Activated CD8-positive, alpha-beta memory T cell treated with anti-CD3 and anti-CD28 coated beads, Interleukin-2, amount 50 U/mL, for 1 hour (primary cell): ENCODE data around the gene ITPR2.
"Not testable (repeated sequence)": the region's sequence is repeated elsewhere in the genome, so short reads cannot be mapped to it uniquely, and the experiment has no call there.

Source experiments
- DNase-seq: peaks from one replicate; pipeline ENCODE4 v3.0.0-alpha.2; 2020; ENCODE audit errors: extremely low read depth

The ITPR2 gene

GRCh38 chr12:26786865-26787514 lies 46.0 kb downstream of the ITPR2 start:
- no peak for DNase-seq

DNA sequence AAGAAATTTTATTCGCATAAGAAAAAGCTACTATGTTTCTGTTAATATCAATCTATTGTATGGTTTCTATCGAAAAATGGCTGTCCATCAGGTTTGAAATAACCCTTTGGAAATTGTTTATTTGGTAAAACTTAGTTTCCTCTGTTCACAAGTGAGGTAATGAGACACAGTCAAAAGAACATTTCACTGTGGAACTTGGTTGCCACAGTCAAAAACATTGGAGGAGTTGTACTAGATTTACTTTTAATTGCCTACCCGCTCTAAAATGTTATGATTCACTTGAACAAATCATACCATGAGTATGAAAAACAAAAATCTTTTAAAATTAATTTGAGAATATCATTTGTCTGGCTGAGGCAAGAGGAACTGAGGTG lies 46.5 kb downstream of the ITPR2 start:
- no peak for DNase-seq

GRCh38 chr12:26783816-26784379 lies 49.1 kb downstream of the ITPR2 start:
- not testable (repeated sequence) for DNase-seq

DNA sequence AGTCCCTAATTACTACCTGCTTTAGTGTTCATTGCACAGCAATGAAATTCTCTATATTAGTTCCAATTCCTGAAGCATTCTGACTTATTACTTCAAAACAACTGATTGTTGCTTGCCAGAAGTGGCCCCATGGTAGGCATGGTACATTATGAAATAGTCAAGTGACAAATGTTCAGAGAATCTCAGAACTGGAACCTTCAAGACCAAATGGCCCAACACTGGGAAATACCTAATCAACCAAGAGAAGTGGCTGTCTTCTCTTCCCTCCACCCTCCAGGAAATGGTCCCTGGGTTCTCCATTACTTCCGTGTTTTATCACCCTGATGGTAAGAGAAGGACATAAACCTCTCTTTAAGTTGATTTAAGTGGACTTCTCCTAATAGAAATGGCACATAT lies 49.9 kb downstream of the ITPR2 start:
- no peak for DNase-seq

- no peak for DNase-seq
Observed at GRCh38 chr12:26782372-26783130, 50.4 kb downstream of the ITPR2 start.

GRCh38 chr12:26780656-26781055 lies 52.3 kb downstream of the ITPR2 start:
- not testable (repeated sequence) for DNase-seq

- not testable (repeated sequence) for DNase-seq
Observed at GRCh38 chr12:26778173-26778775, 54.7 kb downstream of the ITPR2 start.

- DNase-seq: no peak
Observed at GRCh38 chr12:26777236-26777635, 55.8 kb downstream of the ITPR2 start.

DNA sequence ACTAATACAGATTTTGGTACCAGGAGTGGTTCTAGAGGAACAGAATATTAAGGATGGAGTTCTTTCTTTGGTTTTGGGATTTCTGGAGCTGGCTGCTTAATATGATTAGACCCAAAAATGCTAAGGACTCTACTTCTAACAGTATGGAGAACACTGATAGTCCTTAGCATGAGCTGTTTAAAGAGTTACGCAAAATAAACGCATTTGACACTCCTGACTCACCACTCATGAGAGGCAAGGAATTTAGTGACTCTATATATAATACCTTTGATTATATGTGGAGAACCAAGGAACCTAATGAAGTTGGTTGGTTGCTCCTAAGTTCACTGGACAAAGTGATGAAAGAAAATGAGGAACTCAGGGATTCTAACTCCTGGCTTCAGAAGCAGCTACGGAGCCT lies 57.0 kb downstream of the ITPR2 start:
- DNase-seq: not testable (repeated sequence)

GRCh38 chr12:26773313-26774104 lies 59.5 kb downstream of the ITPR2 start:
- no peak for DNase-seq

DNA sequence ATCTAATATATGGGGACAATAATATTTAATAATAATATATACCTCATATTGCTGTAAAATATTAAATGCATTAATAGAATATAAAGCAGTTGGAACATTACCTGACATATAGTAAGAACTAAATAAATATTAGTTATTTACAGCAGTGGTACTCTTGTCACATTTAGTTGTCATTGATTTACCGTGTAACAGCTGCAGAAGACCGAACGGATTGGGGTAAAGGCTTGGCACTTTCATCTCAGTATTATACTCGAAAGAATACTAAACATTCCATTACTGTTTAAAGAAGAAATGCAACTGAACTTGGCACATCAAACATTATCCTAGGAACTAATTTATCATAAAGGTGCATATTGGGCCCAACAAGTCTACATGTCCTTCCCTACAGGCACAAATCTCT lies 61.1 kb downstream of the ITPR2 start:
- DNase-seq: no peak

GRCh38 chr12:26770239-26771070 lies 62.5 kb downstream of the ITPR2 start:
- DNase-seq: no peak

DNA sequence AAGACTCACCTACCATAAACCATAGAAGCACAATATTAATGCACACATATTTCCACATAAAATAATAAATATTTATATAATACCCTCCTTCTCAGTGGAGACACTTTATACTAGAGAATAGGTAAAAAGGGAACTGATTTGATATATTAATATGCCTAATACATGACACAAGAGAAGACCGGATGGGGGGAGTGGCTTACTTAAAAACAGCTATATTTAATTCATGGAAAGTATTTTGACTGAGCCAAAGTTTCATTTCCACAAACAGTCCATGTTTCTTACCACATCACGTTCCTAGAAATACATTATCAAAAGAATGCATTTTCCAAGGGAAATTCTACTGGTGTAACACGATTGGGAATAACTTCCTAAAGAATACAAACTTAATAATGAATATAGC lies 63.4 kb downstream of the ITPR2 start:
- no peak for DNase-seq

DNA sequence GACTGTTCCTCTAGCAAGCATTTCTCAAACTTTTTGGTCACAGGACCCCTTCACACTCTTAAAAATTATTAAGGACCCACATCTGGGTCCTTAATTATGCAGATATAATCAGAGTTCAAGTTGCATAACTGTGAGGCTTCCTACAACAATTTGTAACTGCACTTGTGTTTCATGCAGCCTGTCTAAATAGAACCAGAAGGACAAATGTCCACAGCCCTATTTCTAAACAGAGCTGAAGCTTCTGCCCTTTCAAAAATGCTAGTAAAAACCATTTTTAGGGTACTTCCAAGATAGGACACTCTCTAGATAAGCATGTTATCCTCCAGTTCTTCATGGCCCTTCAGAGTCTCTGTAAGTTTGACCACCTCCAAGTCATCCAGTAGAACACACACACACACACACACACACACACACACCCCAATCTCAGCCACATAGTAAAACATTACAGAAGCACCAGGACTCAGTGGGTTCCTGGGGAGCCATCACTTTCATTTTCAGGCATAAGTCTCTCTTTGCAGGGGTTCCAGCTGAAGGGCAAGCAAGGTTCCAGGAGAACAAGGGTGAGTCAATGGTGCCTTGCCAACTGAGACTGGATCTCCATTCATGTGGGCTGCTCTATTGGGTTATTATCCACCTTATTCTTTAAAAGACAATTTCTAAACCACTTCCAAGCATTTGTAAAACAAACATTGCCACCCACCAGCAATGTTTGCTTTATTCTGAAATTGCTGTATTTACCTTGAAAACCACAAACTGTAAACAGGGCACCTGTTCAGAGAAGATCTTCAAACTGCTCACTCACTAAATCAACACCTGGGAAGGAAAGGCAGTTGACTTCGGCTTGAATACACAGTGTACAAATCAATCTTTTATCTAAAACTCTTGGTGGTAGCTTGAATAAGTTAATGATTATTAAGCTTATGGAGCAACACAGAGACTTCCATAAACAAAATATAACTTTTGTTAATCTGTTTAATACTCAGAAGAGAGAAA lies 64.1 kb downstream of the ITPR2 start:
- DNase-seq: no peak

DNA sequence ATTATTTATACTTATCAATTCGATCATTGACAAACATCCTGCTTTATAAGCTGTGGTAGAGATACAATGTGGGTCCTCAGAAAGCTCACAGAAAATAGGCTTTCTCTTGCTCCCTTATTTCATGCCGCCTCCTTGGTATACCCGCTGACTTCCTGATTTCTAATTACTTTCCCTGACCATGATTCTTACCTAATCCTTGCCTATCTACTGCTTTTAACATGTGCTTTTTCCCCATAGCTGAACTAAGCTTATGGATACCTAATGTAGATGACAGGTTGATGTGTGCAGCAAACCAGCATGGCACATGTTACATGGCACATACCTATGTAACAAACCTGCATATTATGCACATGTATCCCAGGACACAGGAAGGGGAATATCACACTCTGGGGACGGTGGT lies 65.1 kb downstream of the ITPR2 start:
- DNase-seq: no peak

- DNase-seq: no peak
Observed at GRCh38 chr12:26767116-26767515, 65.9 kb downstream of the ITPR2 start.

GRCh38 chr12:26762186-26762585 lies 70.8 kb downstream of the ITPR2 start:
- DNase-seq: no peak

GRCh38 chr12:26761775-26762174 lies 71.2 kb downstream of the ITPR2 start:
- no peak for DNase-seq

DNA sequence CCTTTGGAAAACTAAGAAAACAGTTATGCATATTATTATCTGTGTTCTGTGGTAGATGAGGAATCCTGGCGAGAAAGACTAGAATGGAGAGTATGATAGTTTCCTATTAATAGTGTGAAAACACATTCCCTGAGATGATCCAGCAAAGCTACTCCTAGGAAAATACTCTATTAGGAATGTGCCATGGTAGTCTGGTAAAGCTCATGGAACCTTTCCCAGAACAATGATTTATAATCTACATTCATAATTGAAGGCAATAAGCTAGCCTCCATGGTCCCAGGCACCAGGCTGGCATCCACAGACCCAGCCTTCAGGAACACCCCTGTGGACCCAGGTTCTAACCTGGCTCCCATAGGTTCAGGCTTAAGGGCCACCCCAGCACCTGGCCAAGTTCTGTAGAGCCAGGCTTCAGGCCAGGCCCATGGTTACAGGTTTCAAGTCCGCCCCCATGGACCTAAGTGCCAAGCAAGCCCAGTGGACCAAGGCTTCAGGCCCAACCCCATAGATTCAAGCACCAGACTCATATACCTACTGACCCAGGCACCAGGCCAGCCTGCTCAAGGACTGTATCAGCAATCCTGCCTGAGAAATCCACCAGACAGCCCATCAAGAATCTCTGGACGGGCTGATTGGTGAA lies 72.2 kb downstream of the ITPR2 start:
- no peak for DNase-seq
